HepG2 (cell line): ENCODE measurements around the gene ZNF184. TPM values are rescaled to one million over a fixed set of nuclear protein-coding genes. Genes with fewer than 3 reads are reported as not detected.
A peak's percentile ranks its signal among the peaks of the same experiment; 100 is the strongest.

Experiments used
- AHR ChIP-seq: IDR thresholded peaks from 2 replicates; pipeline ENCODE4 v1.6.1; 2018; ENCODE audit warnings: missing genetic modification reagents, missing compliant biosample characterization
- CEBPG ChIP-seq: IDR thresholded peaks from 2 replicates; pipeline ENCODE4 v1.6.1; 2016
- CENPT ChIP-seq: sonication (generic); formaldehyde crosslinking; IDR thresholded peaks from 2 replicates; pipeline ENCODE4 v1.8.0; 2022; ENCODE audit warnings: low read depth, mild to moderate bottlenecking, moderate library complexity, missing genetic modification reagents
- CSRNP1 ChIP-seq: sonication (generic); formaldehyde crosslinking; IDR thresholded peaks from 2 replicates; pipeline ENCODE4 v1.8.1; 2023; ENCODE audit warnings: mild to moderate bottlenecking, missing genetic modification reagents
- ELK4 ChIP-seq: sonication (generic); formaldehyde crosslinking; IDR thresholded peaks from 2 replicates; pipeline ENCODE4 v1.9.0; 2021; ENCODE audit warnings: missing genetic modification reagents, borderline replicate concordance
- FOXM1 ChIP-seq: sonication (generic); formaldehyde crosslinking; IDR thresholded peaks from 2 replicates; pipeline ENCODE4 v1.5.0; 2020; ENCODE audit warnings: missing genetic modification reagents
- HMGA1 ChIP-seq: sonication (generic); formaldehyde crosslinking; conservative IDR thresholded peaks from 2 replicates; pipeline ENCODE4 v1.4.0; 2020; ENCODE audit warnings: missing genetic modification reagents
- HNRNPLL ChIP-seq: fragments of 200-400 bp; formaldehyde crosslinking; IDR thresholded peaks from 2 replicates; pipeline ENCODE4 v1.6.1; 2017; ENCODE audit warnings: mild to moderate bottlenecking, low read depth, low read length; ENCODE audit not compliant: poor library complexity, severe bottlenecking
- KLF13 ChIP-seq: sonication (generic); formaldehyde crosslinking; IDR thresholded peaks from 2 replicates; pipeline ENCODE4 v1.4.0; 2020; ENCODE audit warnings: mild to moderate bottlenecking, missing genetic modification reagents
- MAF1 ChIP-seq: sonication (generic); formaldehyde crosslinking; IDR thresholded peaks from 2 replicates; pipeline ENCODE4 v1.5.0; 2020; ENCODE audit warnings: missing genetic modification reagents, borderline replicate concordance
- NR2C2 ChIP-seq: sonication (generic); formaldehyde crosslinking; IDR thresholded peaks from 2 replicates; pipeline ENCODE4 v1.4.0; 2020; ENCODE audit warnings: missing genetic modification reagents, mild to moderate bottlenecking, moderate library complexity, borderline replicate concordance
- RFX3 ChIP-seq: IDR thresholded peaks from 2 replicates; pipeline ENCODE4 v1.6.1; 2016; ENCODE audit warnings: missing biosample characterization, missing genetic modification reagents
- SMAD3 ChIP-seq: sonication (generic); formaldehyde crosslinking; IDR thresholded peaks from 2 replicates; pipeline ENCODE4 v1.4.0; 2020; ENCODE audit warnings: missing genetic modification reagents
- SP140L ChIP-seq: sonication (generic); formaldehyde crosslinking; IDR thresholded peaks from 2 replicates; pipeline ENCODE4 v1.4.0; 2020; ENCODE audit warnings: missing genetic modification reagents, borderline replicate concordance
- SUZ12 ChIP-seq: fragments of 150-350 bp; IDR thresholded peaks from 2 replicates; pipeline ENCODE4 v1.6.1; 2014; ENCODE audit warnings: low read depth, low read length
- YEATS2 ChIP-seq: sonication (generic); formaldehyde crosslinking; IDR thresholded peaks from 2 replicates; pipeline ENCODE4 v1.4.0; 2020; ENCODE audit warnings: missing genetic modification reagents, borderline replicate concordance
- ZNF232 ChIP-seq: sonication (generic); formaldehyde crosslinking; IDR thresholded peaks from 2 replicates; pipeline ENCODE4 v1.4.0; 2020; ENCODE audit warnings: missing genetic modification reagents, borderline replicate concordance
- ZNF33A ChIP-seq: sonication (generic); formaldehyde crosslinking; IDR thresholded peaks from 2 replicates; pipeline ENCODE4 v1.5.1; 2020; ENCODE audit warnings: missing genetic modification reagents, mild to moderate bottlenecking, moderate library complexity, borderline replicate concordance
- ZNF441 ChIP-seq: sonication (generic); formaldehyde crosslinking; IDR thresholded peaks from 2 replicates; pipeline ENCODE4 v1.7.0; 2021; ENCODE audit warnings: missing genetic modification reagents, borderline replicate concordance
- ZNF460 ChIP-seq: sonication (generic); formaldehyde crosslinking; IDR thresholded peaks from 2 replicates; pipeline ENCODE4 v1.5.1; 2020; ENCODE audit warnings: missing genetic modification reagents, mild to moderate bottlenecking, borderline replicate concordance
- ZNF576 ChIP-seq: sonication (generic); formaldehyde crosslinking; IDR thresholded peaks from 2 replicates; pipeline ENCODE4 v1.4.0; 2020; ENCODE audit warnings: mild to moderate bottlenecking, missing genetic modification reagents
- ZNF788 ChIP-seq: sonication (generic); formaldehyde crosslinking; IDR thresholded peaks from 2 replicates; pipeline ENCODE4 v1.5.0; 2020; ENCODE audit warnings: mild to moderate bottlenecking, missing genetic modification reagents, borderline replicate concordance
- polyA plus RNA-seq, 8 experiments: library from polyadenylated mRNA; depleted of rRNA in 3 of 8; stranded (reverse) in 7 of 8; unstranded in 1 of 8; fragments of >200 nt; fragmentation: Illumina TruSeq in 4 of 8; extraction: Trizol in 4 of 8; gene quantifications; 2 replicates each; pipeline versions ENCODE4 v1.2.1 to v1.2.3, GENCODE V29; 2011 to 2016; ENCODE audit warnings: low read depth in 4 of 8, missing spikeins in 1 of 8, mixed read lengths in 1 of 8; ENCODE audit not compliant: insufficient read depth in 1 of 8
- total RNA-seq, 5 experiments: library from RNA; depleted of rRNA; stranded (reverse); fragments of >200 nt; fragmentation: Illumina TruSeq; extraction: Trizol; gene quantifications; 2 replicates each; pipeline ENCODE4 v1.2.3, GENCODE V29; 2016; ENCODE audit warnings: low read depth in 1 of 5
- TF ChIP-seq, protein P1 (sequence below): sonication (generic); formaldehyde crosslinking; conservative IDR thresholded peaks from 2 replicates; pipeline ENCODE4 v1.4.0; 2020; ENCODE audit warnings: mild to moderate bottlenecking, missing genetic modification reagents, moderate library complexity

ZNF184 gene
- total and polyA plus RNA-seq, 2 of the 13 experiments (the other 11 are each of a cell fraction or from before 2014, with no cell fraction given) = 2.1 to 10.1 TPM

GRCh38 chr6:27478706-27479318 lies 5.9 kb upstream of the ZNF184 start (continued):
- TF ChIP-seq, protein P1, sequence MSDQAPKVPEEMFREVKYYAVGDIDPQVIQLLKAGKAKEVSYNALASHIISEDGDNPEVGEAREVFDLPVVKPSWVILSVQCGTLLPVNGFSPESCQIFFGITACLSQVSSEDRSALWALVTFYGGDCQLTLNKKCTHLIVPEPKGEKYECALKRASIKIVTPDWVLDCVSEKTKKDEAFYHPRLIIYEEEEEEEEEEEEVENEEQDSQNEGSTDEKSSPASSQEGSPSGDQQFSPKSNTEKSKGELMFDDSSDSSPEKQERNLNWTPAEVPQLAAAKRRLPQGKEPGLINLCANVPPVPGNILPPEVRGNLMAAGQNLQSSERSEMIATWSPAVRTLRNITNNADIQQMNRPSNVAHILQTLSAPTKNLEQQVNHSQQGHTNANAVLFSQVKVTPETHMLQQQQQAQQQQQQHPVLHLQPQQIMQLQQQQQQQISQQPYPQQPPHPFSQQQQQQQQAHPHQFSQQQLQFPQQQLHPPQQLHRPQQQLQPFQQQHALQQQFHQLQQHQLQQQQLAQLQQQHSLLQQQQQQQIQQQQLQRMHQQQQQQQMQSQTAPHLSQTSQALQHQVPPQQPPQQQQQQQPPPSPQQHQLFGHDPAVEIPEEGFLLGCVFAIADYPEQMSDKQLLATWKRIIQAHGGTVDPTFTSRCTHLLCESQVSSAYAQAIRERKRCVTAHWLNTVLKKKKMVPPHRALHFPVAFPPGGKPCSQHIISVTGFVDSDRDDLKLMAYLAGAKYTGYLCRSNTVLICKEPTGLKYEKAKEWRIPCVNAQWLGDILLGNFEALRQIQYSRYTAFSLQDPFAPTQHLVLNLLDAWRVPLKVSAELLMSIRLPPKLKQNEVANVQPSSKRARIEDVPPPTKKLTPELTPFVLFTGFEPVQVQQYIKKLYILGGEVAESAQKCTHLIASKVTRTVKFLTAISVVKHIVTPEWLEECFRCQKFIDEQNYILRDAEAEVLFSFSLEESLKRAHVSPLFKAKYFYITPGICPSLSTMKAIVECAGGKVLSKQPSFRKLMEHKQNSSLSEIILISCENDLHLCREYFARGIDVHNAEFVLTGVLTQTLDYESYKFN (CRISPR knock-in tag) = peak; percentile 29
- TF ChIP-seq CENPT (CRISPR knock-in tag) = no peak
- no peak for TF ChIP-seq AHR
- no peak; the same call in 1 of the 2 replicates for TF ChIP-seq ZNF33A (CRISPR knock-in tag)
- TF ChIP-seq NR2C2 (CRISPR knock-in tag) = no peak
- no peak for TF ChIP-seq HMGA1
- TF ChIP-seq KLF13 (CRISPR knock-in tag) = no peak
- TF ChIP-seq RFX3 (CRISPR knock-in tag) = 0 out of 2 replicates have a peak, but pooled peaks have one; percentile 44
- peak; percentile 96; the same call in 1 of the 2 replicates for TF ChIP-seq SP140L (CRISPR knock-in tag)
- no peak for TF ChIP-seq ZNF460
- TF ChIP-seq ELK4 = no peak
- no peak for TF ChIP-seq ZNF232
- peak; percentile 98 for TF ChIP-seq MAF1 (CRISPR knock-in tag)
- peak; percentile 82; the same call in 1 of the 2 replicates for TF ChIP-seq ZNF441 (CRISPR knock-in tag)
- TF ChIP-seq FOXM1 (CRISPR knock-in tag) = no peak
- peak; percentile 42 for TF ChIP-seq CEBPG (CRISPR knock-in tag)
- TF ChIP-seq HNRNPLL = no peak
- TF ChIP-seq SMAD3 (CRISPR knock-in tag) = peak; percentile 66; the same call in 1 of the 2 replicates
- 0 out of 2 replicates have a peak, but pooled peaks have one; percentile 13 for TF ChIP-seq YEATS2
- TF ChIP-seq CSRNP1 (CRISPR knock-in tag) = no peak; the same call in 1 of the 2 replicates
- TF ChIP-seq ZNF788 = no peak; the same call in 1 of the 2 replicates
- no peak for TF ChIP-seq ZNF576 (CRISPR knock-in tag)
- no peak for TF ChIP-seq SUZ12
